GM21619 (cell line): Measurements from ENCODE around the gene PFKFB3.
A peak's percentile ranks its signal among the peaks of the same experiment; 100 is the strongest.
"Not testable (repeated sequence)": the region's sequence is repeated elsewhere in the genome, so short reads cannot be mapped to it uniquely, and the experiment has no call there.

ENCODE experiments used
- ATAC-seq: cut with Tn5 transposase; IDR thresholded peaks from one replicate; pipeline ENCODE4 v1.9.1; 2021; ENCODE audit not compliant: unreplicated experiment

Gene PFKFB3

DNA sequence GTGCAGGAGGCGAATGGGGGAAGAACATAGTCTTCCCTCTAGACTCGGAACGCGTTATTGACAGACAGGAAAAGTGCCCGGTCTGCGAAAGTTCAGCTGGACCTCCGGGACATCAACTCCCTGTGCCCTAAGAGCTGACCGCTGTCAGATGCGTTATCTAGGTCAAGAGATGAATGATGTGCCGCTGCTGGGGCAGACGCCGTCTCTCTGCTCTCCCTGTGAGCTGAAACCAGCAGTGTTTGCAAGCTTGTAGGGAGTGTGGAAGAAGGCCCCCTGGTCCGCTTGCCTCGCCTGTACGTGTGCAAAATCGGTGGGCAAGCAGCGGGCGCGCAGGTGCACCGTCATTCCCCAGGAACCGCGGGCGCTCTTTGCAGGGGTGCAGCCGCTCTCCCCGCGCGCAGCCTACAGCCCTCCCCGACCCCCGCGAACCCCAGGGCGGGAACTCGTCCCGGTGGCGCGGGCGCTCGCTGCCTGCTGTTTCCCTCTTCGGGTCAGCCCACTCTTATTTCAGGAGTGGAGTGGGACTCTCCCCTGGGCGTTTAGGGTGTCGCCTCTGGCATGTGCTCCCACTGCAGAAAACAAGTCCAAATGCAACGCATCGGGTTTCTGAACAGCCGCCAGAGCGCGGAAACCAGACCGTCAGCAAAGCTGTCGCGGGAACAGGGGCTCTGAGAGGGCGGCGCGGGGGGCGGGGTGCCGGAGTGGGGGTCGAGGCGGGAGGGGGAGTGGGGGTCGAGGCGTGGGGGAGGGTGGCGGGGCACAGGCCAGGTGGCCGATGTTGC is 1.8 kb upstream of the PFKFB3 start:
- ATAC-seq: no peak

DNA sequence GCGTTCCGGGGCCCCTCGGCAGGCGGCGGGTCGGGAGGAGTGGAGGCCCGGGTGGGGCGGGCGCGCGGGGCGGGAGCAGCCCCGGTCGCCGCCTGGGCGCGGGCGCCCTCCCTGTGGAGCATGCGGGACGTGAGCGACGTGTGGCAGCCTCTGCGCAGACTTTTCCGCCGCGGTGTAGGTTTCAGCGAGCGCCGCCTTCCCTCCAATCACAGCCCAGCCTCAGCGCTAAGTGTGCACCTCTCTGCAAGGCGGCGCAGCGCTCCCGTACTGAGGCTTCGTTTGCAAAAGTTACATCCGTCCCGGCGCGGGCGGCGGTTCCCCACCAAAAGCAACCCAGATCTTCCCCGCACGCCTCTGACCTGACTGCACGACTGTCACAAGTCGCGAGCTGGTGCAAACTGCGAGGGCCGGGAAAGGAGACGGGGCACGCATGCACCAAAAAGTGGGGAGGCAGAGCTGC is 1.2 kb upstream of the PFKFB3 start:
- peak; percentile 52 for ATAC-seq

DNA sequence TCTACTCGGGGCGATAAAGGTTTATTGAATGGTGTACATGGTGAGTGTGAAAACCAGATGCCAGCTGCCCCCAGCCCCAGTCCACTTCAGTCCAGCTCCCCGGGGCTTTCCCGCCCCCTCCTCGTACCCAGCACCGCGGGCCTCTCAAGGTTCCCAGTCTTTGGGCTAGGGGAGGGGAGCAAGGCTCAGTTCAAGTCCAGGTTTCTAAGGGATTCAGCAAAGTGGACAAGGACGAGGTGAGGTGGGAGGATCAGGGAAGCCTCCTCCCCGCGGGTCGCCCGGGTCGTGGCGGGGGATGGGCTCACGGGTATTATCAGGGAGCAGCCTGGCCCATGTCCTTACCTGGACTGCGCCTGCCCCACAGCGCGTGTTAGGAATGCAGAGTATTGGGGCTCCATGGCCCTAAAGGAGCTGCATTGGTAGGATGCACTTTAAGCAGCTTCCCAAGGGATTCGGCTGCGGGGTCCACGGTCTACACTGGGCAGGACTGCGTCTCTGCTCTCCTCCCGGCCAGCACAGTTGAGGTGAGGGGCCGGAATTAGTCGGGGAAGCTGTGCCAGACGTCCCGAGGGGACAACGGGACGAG is 541 bp upstream of the PFKFB3 start:
- ATAC-seq: peak; percentile 3

DNA sequence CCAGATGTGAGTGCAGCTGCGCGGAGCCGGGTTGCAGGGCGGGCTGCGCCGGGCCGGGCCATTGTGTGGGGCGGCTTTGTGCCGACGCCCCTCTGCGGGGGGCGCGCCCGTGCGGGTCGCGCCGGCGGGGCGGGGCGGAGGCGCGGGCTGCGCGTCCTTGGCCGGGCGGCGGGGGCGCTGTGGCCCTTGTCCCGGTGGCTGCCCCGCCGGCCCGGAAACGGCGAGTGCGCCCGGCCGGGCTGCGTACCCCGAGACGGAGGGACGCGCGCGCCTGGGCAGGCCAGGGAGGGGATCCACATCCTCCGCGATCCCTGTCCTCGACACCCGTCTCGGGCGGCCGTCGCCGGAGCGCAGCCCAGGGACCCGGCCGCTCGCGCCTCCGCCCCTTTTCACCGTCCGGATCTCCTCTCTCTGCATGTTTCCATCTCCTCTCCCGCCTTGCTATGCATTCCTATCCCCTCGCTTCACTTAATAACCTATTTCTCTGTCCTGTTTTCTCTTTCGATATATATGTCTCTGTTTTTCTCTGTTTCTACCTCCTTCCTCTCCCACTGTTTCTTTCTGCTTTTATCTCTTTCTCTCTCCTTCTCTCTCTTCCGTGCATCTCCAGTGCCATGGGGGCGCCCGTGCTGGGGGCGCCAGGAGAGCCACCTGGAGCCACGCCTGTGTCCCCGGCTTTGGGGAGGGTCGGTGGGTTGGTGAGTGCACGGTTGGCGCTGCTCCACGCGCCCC is 765 bp downstream of the PFKFB3 start:
- peak; percentile 36 for ATAC-seq

DNA sequence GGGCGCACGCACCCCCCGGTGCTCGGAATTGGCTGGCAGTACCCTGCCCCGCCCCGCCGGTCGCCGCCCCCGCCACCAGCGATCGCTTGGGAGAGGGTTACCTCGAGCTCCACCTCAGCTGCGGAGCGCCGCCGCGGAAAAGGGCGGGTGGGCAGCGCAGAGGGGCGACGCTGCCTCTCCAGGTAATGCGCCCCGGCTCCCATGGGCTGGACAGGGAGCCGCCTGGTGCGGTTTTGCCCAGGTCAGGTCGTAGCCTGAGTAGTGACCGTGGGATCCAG is 1.3 kb downstream of the PFKFB3 start:
- no peak for ATAC-seq

DNA sequence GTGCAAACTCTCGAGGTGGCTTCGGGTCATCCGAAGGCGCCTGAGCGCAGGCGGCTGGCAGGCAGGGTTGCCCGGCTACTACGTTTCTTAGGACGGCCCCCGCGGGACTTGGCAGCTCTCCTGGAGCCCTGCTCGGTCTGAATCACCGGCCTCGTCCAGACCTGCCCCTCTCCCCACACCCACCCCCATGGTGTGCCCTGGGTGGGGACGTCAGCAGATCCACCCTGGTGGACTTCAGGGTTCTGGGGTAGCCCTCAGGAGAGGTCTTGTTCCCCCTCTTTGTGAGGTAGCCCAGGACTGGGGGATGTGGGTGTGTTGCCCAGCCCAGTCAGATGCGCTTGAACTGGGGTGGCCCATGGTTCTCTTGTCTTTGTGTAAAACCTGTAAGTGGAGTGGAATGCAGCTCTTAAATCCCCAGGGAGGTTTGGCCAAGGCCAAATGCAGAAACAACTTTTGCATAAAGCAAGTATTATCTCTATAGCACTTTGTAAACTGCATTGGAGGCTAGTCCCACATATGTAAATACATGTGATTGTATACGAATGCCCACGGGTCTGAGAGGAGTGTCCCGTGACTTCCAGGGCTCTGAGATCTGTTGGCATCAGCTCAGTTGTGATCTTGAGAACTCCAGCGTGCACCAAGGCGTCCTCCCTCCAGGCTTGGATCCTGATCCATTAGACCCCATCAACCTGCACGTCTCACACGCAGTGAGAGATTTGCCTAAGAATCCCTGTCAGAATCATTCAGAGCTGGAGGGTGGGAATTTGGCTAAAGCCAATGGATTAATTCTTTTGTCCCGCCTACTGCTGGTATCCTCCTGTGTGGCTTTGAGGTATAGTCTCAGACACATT is 1.8 kb downstream of the PFKFB3 start:
- ATAC-seq: no peak

DNA sequence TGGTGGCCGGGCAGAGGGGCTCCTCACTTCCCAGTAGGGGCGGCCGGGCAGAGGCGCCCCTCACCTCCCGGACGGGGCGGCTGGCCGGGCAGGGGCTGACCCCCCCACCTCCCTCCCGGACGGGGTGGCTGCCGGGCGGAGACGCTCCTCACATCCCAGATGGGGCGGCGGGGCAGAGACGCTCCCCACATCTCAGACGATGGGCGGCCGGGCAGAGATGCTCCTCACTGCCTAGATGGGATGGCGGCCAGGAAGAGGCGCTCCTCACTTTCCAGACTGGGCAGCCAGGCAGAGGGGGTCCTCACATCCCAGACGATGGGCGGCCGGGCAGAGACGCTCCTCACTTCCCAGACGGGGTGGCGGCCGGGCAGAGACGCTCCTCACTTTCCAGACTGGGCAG is 3.8 kb downstream of the PFKFB3 start:
- not testable (repeated sequence) for ATAC-seq

DNA sequence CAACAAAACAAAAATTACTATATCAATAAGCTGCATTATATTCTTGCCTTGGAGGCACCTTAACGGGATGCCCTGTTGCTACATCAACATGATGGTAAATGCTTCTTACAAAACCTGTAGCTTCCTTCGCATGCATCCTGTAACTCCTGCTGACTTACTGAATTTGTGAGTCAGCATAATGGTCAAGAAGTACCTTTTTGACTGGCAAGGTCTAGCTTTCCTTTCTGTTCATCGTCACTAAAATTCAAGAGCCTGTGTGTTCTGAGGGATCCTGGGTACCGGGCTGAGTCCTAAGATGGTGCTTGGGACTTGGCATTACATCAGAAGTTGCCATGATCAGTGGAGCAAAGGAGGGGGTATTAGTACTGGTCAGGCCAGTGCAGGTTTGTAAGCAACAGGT is 4.9 kb downstream of the PFKFB3 start:
- no peak for ATAC-seq

DNA sequence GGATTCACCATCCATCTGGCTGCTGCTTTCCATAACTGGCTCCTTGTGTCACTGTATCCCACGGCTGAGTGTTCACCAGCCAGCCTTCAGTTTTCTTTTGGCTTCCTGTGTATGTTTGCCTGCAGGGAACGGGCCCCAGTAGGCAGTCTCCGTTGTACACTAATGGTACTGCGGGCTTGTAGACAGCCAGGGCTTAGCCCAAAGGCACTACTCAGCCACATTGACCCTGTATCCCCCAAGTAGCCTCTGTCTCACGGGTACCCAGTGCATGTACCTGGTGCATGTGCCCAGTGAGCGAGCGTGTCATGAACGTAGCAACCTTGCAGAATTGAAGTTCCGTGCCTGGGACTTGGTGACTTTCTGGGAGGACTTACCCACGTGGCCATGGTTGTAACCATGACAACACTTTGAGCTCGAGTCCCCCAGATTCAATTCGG is 6.1 kb downstream of the PFKFB3 start:
- no peak for ATAC-seq

DNA sequence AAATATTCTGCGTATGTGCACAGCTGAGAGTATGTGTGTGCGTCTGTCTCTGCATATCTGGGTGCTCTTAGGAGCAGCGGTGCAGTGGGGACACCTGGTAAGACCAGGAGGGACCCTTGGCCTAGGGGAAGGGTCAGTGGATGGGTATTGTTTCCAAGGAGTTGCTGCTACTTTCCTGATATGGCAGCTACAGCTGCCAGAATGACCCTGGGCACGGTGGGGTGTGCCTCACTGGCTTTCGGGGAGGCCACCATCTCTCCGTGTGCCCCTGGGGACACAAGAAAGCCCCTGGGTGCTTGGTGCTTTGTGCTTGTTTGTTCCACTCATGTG is 8.6 kb downstream of the PFKFB3 start:
- ATAC-seq: no peak

DNA sequence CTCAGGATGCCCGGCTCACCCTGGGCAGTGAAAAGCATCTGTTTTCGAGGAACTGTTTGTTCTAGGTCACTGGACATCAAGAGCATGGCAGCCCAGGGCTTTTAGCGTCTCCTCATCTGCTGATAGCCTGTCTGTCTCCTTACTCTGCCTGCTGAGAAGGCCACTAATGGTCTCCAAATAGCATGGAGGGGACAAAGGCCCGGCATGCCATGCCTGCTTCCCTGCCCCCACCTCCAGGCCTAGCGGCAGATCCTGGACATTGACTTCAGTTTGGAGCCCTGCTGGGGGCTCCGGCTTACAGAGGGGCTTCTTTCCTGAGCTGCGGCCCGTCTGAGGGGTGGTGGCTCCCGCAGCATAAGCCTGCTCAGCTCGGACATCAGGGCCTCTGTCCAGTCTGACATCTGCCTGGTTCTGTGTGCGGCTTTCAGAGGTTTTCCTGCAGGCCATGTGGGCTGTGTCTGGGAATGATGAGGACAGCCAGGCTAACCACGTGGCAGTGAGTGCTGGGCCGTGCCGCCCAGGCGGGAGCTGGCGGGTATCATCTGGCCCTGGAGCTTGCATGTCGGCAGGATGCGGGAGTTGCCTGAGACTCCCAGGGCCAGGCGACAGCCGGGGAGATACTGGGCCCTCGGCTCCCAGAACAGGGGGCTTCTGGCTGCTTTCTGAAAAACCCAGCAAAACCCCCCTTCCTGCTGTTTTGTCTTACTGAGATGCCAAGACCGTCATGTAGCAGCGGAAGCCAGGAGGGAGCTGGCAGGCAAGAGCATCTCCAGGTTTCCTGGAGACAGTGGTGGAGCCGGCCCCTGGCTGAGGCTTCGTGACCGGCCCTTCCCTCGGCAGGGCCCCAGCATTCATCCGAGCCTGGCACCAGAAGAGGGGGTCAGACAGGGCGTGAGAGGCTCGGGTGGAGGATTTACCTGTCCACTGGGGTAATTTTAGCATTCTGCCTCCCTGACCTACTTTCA is 9.2 kb downstream of the PFKFB3 start:
- no peak for ATAC-seq

DNA sequence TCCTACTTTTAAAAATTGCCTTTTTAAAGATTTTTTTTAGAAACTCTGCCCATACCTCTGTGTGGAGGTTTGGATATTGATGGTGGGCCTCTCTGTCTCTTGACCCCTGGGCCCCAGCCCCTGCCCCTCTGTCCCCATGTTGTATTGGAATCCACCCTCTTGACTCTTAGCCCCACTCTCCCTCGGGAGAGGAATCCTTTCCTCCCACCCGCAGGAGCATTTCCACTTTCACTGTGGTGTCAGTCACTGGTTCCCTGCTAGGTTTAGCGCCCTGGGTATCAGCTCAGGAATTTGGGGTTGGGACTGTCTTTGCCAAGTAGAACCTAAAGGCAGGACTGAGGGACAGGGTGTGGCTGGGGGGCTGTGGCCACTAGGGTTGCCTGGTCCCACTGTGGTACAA is 10.1 kb downstream of the PFKFB3 start:
- ATAC-seq: no peak

DNA sequence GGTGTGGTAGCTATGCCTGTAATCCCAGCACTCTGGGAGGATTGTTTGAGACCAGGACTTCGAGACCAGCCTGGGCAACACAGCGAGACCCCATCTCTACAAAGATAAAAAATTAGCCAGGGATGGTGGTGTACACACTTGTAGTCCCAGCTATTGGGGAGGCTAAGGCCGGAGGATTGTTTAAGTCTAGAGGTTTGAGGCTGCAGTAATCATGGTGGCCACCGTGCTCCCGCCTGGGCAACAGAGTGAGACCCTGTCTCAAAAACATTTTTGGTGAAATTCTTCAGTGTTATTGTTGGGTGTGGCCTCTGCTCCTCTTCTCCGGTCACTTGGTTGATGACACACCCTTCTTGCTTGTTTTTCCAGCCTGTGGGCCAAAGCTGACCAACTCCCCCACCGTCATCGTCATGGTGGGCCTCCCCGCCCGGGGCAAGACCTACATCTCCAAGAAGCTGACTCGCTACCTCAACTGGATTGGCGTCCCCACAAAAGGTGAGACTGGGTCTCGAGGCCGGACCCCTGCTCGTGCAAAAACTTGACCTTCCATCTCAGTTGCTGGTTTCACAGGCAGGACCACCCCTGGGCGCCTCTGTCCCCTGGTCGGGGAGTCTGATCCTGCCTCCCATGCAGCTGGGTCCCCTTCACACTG is 10.6 kb downstream of the PFKFB3 start:
- no peak for ATAC-seq

DNA sequence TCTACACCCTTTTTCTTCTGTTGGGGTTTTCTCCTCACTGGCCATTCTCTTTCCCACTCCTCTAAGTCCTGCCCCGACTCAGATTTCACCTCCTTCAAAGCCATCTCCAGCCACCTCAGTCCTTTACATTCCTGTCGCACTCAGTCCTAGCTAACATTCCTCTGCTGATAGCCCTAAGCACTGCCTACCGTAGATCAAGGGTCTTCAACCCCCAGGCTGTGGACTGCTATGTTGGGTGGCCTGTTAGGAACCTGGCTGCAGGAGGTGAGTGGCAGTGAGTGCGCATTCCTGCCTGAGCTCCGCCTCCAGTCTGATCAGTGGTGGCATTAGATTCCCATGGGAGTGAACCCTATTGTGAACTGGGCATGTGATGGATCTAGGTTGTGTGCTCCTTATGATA is 11.2 kb downstream of the PFKFB3 start:
- ATAC-seq: no peak

DNA sequence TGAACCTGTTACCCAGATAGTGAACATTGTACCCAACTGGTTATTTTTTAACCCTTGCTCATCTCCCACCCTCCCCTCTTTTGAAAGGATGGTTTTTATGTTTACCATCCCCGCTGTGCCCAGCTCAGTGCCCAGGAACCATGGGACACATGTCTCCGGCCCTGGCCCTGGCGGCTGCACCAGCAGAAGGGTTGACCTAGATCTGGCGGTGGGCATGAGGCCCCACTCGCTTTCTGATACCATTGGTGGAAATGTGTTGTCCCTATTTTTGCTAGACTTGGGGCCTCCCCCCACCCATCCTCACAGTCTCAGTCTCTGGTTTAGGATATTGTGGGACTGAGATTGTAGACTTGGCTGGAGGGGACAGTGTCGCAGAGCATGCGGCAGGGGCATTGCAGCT is 11.9 kb downstream of the PFKFB3 start:
- no peak for ATAC-seq

DNA sequence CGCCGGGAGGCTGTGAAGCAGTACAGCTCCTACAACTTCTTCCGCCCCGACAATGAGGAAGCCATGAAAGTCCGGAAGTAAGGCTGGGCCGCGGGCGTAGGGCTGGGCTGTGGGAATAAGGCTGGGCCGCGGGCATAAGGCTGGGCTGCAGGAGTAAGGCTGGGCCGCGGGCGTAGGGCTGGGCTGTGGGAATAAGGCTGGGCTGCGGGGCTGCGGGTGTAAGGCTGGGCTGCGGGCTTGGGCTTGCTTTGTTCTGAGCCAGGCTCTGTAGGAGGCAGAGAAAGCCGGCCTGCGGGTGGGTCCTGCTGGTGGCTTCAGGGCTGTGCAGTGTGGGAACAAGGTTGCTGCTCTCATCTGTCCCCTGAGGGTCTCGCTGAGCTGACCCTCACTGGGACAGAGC is 12.5 kb downstream of the PFKFB3 start:
- no peak for ATAC-seq

DNA sequence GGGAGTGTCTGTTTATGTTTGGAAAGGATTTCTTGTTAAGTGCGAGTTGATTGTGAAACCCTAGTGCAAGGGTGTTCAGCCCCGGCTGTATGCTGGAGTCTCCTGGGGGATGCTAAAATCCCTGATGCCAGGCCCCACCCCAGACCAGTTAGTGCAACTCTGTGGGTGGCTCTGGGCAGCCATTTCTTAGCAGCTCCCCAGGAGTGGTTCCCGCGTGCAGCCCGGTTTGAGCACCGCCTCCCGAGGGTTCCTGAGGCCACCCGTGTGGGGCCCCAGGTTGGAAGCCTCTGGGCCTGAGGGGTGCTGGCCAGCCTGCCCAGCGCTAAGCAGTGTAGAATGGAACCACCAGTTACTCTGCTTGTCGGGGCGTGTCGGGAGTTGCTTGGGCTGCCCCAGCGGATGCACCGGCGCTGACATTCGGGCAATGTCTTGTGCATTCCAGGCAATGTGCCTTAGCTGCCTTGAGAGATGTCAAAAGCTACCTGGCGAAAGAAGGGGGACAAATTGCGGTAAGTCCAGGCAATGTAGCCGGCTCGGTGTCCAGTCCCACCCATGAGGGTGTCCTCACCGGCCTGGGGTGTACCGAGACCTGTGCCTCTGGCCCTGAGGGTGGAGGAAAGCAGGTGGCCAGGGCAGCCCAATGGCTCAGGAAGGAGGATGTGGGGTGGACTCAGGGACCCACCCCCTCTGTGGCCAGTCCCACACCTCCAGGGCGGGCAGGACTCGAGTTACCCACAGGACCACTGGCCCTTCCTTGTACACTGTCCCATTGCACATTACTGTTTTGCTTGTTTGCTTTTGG is 13.2 kb downstream of the PFKFB3 start:
- ATAC-seq: no peak

DNA sequence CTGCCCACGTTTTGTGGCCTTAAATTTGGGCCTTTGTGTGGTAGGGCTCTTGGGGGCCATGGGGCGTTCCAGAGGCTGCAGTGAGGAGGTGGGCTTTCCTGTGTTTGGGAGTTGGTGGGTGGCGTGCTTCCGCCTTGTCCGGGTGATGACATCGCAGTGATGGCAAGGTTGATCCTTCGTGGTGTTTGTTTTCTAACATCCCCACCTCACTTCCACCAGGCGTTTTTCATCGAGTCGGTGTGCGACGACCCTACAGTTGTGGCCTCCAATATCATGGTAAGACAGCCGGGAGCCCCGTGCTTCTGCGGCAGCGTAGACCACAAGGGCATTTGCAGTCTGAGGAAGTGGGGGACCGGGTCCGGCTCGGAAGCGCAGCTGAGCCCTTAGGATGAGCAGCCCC is 14.2 kb downstream of the PFKFB3 start:
- ATAC-seq: no peak

DNA sequence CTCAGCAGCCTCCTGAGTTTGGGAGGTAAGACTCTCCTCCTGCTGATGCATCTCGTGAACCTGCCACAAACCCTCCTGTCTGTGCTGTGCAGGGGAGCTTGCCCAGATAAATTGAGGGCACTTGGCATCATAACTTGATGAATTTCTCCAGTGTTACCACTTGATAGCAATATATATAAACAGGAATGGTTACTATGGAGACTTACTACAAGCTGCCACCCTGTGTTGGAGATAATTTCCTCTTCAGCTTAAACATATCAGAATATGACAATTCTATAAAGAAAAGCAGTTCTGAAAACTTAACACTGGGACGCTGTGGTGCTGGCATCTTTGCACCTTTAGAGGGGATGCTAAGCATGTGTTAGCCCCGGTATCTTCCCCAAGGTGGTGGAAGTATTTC is 14.9 kb downstream of the PFKFB3 start:
- no peak for ATAC-seq
